GM12878 (cell line): Measurements from ENCODE around the gene CD180.

Experiments
- ATF3 ChIP-seq: IDR thresholded peaks from 2 replicates; pipeline ENCODE4 v1.6.1; 2011; ENCODE audit warnings: low read depth, mild to moderate bottlenecking, low read length, moderate library complexity, borderline replicate concordance; ENCODE audit errors: extremely low read depth
- FOXM1 ChIP-seq: IDR thresholded peaks from 2 replicates; pipeline ENCODE4 v1.6.1; 2012; ENCODE audit warnings: low read depth, mild to moderate bottlenecking, inconsistent platforms, low read length, moderate library complexity
- JUNB ChIP-seq: IDR thresholded peaks from 2 replicates; pipeline ENCODE4 v1.6.1; 2016; ENCODE audit warnings: antibody characterized with exemption, mild to moderate bottlenecking
- MXI1 ChIP-seq: fragments of 150-350 bp; IDR thresholded peaks from 2 replicates; pipeline ENCODE4 v1.6.1; 2011; ENCODE audit warnings: low read depth, mild to moderate bottlenecking, inconsistent platforms, low read length, improper control_type of control experiment
- NFYA ChIP-seq: IDR thresholded peaks from 2 replicates; pipeline ENCODE4 v1.6.1; 2011; ENCODE audit warnings: low read depth, mild to moderate bottlenecking, low read length, improper control_type of control experiment, borderline replicate concordance
- SMC3 ChIP-seq: IDR thresholded peaks from 2 replicates; pipeline ENCODE4 v1.6.1; 2011; ENCODE audit warnings: low read length, improper control_type of control experiment, borderline replicate concordance
- YY1 ChIP-seq: IDR thresholded peaks from 2 replicates; pipeline ENCODE4 v1.6.1; 2011; ENCODE audit warnings: low read depth, mild to moderate bottlenecking, low read length
- ZNF274 ChIP-seq: IDR thresholded peaks from one replicate; pipeline ENCODE4 v1.8.0; 2011; ENCODE audit not compliant: insufficient read length, insufficient read depth
- TF ChIP-seq, protein P1 (sequence below): IDR thresholded peaks from 2 replicates; pipeline ENCODE4 v1.6.1; 2011; ENCODE audit warnings: mild to moderate bottlenecking, low read depth, low read length, moderate library complexity; ENCODE audit not compliant: insufficient replicate concordance
- TF ChIP-seq, protein P2 (sequence below): fragments of 450-650 bp; IDR thresholded peaks from 2 replicates; pipeline ENCODE4 v1.6.1; 2017; ENCODE audit warnings: mild to moderate bottlenecking
- TF ChIP-seq, protein P3 (sequence below), 3 experiments: IDR thresholded peaks in 2 of 3; conservative IDR thresholded peaks in 1 of 3; 2 replicates each; pipeline ENCODE4 v1.5.1; 2011; ENCODE audit warnings: low read depth in 3 of 3, low read length in 3 of 3, mild to moderate bottlenecking in 3 of 3, control low read depth in 2 of 3, moderate library complexity in 2 of 3, inconsistent platforms in 1 of 3, mixed read lengths in 1 of 3; ENCODE audit not compliant: control insufficient read depth in 2 of 3, insufficient read depth in 1 of 3; ENCODE audit errors: extremely low read depth in 1 of 3

- TF ChIP-seq ATF3 (no peak), JUNB (no peak), MXI1 (no peak), FOXM1 (no peak), SMC3 (no peak), ZNF274 (no peak), NFYA (no peak), YY1 (no peak)
- TF ChIP-seq, protein P1, sequence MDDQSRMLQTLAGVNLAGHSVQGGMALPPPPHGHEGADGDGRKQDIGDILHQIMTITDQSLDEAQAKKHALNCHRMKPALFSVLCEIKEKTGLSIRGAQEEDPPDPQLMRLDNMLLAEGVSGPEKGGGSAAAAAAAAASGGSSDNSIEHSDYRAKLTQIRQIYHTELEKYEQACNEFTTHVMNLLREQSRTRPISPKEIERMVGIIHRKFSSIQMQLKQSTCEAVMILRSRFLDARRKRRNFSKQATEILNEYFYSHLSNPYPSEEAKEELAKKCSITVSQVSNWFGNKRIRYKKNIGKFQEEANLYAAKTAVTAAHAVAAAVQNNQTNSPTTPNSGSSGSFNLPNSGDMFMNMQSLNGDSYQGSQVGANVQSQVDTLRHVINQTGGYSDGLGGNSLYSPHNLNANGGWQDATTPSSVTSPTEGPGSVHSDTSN = no peak
- TF ChIP-seq, protein P2, sequence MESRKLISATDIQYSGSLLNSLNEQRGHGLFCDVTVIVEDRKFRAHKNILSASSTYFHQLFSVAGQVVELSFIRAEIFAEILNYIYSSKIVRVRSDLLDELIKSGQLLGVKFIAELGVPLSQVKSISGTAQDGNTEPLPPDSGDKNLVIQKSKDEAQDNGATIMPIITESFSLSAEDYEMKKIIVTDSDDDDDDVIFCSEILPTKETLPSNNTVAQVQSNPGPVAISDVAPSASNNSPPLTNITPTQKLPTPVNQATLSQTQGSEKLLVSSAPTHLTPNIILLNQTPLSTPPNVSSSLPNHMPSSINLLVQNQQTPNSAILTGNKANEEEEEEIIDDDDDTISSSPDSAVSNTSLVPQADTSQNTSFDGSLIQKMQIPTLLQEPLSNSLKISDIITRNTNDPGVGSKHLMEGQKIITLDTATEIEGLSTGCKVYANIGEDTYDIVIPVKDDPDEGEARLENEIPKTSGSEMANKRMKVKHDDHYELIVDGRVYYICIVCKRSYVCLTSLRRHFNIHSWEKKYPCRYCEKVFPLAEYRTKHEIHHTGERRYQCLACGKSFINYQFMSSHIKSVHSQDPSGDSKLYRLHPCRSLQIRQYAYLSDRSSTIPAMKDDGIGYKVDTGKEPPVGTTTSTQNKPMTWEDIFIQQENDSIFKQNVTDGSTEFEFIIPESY = no peak
- TF ChIP-seq, protein P3, sequence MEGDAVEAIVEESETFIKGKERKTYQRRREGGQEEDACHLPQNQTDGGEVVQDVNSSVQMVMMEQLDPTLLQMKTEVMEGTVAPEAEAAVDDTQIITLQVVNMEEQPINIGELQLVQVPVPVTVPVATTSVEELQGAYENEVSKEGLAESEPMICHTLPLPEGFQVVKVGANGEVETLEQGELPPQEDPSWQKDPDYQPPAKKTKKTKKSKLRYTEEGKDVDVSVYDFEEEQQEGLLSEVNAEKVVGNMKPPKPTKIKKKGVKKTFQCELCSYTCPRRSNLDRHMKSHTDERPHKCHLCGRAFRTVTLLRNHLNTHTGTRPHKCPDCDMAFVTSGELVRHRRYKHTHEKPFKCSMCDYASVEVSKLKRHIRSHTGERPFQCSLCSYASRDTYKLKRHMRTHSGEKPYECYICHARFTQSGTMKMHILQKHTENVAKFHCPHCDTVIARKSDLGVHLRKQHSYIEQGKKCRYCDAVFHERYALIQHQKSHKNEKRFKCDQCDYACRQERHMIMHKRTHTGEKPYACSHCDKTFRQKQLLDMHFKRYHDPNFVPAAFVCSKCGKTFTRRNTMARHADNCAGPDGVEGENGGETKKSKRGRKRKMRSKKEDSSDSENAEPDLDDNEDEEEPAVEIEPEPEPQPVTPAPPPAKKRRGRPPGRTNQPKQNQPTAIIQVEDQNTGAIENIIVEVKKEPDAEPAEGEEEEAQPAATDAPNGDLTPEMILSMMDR (IDR thresholded peaks at IDR 0.05 in 2 of 3, conservative IDR thresholded peaks at IDR 0.05 in 1 of 3; ENCODE audit: control insufficient read depth in 2 of 3, extremely low read depth in 1 of 3, insufficient read depth in 1 of 3, low read depth in 3 of 3, low read length in 3 of 3) = no peak
Measured at GRCh38 chr5:67129768-67130167, 66.8 kb downstream of the CD180 start.
